Frontal cortex (tissue), 4 donors: Measurements from ENCODE around the gene SLC25A6. TPM values are rescaled to one million over a fixed set of nuclear protein-coding genes. Genes with fewer than 3 reads are reported as not detected.
"Not testable (repeated sequence)": the region's sequence is repeated elsewhere in the genome, so short reads cannot be mapped to it uniquely, and the experiment has no call there.

ENCODE experiments used
- DNase-seq, 2 donors: peaks; one replicate each; pipeline ENCODE4 v3.0.0; 2012; ENCODE audit warnings: low spot score in 2 of 2
- FAIRE-seq: peaks from 2 replicates; lab custom pipeline; 2012; peaks lifted over from hg19 to GRCh38; lab: Jason Lieb, UNC
- total RNA-seq: library from RNA; depleted of rRNA; stranded (reverse); fragments of >200 nt; gene quantifications from one replicate; pipeline ENCODE4 v1.2.3, GENCODE V29; 2014
- donor health status: control.
- donor health status: control.
- donor health status: control.

Gene SLC25A6
- total RNA-seq, 1 donor from 2014 or later = 139 TPM

- DNase-seq = no peak
- FAIRE-seq = no peak
Measured at GRCh38 chrX:1416965-1417760, 25.2 kb upstream of the SLC25A6 start.

GRCh38 chrX:1416327-1416784, 24.4 kb upstream of the SLC25A6 start:
- DNase-seq (no peak), FAIRE-seq (no peak)

DNA sequence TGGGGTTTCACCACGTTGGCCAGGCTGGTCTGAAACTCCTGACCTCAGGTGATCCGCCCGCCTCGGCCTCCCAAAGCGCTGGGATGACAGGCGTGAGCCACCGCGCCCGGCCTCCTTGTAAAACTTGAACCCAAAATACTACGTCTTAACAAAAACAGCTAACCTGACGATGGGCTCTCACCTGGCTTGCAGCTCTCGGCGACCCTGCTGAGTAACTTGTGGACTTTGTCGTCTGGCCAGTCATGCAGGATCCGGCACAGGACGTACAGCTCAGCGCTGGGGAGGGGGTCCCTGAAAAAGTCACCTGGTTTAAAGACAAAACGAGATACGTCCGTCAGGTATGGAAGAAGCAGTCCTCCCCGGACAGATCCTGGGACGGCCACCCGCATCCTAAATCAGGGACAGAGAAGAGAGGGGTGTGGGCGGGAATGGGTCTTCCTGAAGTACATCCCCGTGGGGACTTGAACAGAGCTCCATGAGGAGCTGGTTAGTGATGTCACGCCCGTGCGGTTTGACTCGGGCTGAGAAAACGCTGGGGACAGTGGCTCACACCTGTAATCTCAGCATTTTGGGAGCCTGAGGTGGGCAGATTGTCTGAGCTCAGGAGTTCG, 20.7 kb upstream of the SLC25A6 start:
- DNase-seq = no peak
- FAIRE-seq = no peak

DNA sequence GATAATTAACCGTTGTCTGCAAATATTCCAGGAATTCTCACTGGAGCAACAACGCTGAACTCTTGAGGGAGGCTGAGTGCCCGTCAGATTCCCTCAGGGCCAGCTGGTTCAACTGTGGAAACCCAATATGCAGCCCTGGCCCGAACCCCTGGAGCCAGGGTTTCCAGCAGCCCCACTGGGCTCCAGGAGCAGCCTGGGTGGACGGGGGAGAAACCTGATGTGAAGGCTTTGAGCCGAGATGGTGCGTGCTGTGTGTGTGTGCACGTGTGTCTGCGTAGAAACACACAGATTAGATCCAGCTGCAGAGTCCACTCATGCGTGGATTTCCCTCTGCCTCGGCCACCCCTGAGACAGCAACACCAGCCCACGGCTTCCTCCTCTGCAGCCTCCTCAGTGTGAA, 19.4 kb upstream of the SLC25A6 start:
- FAIRE-seq = no peak
- DNase-seq = no peak

DNA sequence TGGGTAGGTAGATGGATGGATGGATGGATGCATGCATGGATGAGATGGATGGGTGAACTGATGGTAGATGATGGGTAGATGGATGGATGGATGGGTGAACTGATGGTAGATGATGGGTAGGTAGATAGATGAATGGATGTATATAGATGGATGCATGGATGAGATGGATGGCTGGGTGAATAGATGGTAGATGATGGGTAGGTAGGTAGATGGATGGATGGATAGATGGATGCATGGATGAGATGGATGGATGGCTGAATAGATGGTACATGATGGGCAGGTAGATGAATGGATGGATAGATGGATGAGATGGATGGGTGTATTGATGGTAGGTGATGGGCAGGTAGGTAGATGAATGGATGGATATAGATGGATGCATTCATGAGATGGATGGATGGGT, 15.1 kb upstream of the SLC25A6 start:
- FAIRE-seq (no peak), DNase-seq (no peak)

DNA sequence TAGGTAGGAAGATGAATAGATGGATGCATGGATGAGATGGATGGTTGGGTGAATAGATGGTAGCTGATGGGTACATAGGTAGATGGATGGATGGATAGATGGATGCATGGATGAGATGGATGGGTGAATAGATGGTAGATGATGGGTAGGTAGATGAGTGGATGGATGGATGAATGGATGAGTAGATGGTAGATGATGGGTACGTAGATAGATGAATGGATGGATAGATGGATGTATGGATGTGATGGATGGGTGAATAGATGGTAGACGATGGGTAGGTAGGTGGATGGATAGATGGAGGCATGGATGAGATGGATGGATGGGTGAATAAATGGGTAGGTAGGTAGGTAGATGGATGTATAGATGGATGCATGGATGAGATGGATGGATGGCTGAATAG, 13.9 kb upstream of the SLC25A6 start:
- DNase-seq, FAIRE-seq: not testable (repeated sequence)

DNA sequence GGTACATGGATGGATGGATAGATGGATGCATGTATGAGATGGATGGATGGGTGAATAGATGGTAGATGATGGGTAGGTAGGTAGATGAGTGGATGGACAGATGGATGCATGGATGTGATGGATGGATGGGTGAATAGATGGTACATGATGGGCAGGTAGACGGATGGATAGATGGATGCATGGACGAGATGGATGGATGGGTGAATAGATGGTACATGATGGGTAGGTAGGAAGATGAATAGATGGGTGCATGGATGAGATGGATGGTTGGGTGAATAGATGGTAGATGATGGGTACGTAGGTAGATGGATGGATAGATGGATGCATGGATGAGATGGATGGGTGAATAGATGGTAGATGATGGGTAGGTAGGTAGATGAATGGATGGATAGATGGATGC, 12.0 kb upstream of the SLC25A6 start:
- not testable (repeated sequence) for DNase-seq, FAIRE-seq

DNA sequence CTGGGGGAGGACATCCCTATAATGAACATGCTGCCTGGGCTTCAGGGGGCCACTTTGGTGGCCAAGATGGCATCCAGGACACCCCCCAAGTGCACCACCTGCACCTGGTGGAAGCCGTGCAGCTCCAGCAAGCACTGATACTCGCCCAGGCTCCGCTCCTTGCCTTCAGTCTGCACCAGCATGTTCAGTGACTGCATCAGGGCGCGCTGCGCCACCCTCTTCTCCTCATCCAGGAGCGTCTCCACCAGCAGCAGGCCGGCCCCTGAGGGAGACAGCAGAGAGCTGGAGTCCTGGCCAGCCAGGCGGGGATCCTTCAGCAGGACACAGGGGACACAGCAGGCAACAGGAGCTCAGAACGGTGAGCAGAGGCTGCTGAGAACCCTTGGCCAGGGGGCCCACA, 11.3 kb upstream of the SLC25A6 start:
- no peak for FAIRE-seq
- no peak for DNase-seq

GRCh38 chrX:1401611-1402430, 9.9 kb upstream of the SLC25A6 start:
- no peak for DNase-seq
- no peak for FAIRE-seq

DNA sequence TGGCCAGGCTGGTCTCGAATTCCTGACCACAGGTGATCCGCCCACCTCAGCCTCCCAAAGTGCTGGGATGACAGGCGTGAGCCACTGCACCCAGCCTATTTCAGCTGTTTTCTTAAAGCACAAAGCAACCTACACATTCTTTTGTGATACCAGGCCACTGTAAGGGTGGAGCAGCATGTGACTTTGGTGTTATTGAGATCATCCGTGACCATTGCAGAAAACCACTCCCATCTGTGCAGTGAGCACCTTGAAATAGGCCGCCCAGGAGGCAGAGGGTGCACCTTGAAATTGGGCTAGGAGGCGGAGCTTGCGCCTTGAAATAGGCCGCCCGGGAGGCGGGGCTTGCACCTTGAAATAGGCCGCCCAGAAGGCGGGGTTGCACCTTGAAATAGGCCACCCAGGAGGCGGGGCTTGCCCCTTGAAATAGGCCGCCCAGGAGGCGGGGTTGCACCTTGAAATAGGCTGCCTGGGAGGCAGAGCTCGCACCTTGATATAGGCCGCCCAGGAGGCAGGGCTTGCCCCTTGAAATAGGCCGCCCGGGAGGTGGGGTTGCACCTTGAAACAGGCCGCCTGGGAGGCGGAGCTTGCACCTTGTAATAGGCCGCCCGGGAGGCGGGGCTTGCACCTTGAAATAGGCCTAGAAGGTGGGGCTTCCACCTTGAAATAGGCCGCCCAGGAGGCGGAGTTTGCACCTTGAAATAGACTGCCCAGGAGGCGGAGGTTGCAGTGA, 9.0 kb upstream of the SLC25A6 start:
- no peak for FAIRE-seq
- no peak for DNase-seq

- FAIRE-seq (no peak), DNase-seq (no peak)
Measured at GRCh38 chrX:1400049-1400448, 8.1 kb upstream of the SLC25A6 start.

GRCh38 chrX:1398431-1399340, 6.8 kb upstream of the SLC25A6 start:
- DNase-seq = no peak
- no peak for FAIRE-seq

DNA sequence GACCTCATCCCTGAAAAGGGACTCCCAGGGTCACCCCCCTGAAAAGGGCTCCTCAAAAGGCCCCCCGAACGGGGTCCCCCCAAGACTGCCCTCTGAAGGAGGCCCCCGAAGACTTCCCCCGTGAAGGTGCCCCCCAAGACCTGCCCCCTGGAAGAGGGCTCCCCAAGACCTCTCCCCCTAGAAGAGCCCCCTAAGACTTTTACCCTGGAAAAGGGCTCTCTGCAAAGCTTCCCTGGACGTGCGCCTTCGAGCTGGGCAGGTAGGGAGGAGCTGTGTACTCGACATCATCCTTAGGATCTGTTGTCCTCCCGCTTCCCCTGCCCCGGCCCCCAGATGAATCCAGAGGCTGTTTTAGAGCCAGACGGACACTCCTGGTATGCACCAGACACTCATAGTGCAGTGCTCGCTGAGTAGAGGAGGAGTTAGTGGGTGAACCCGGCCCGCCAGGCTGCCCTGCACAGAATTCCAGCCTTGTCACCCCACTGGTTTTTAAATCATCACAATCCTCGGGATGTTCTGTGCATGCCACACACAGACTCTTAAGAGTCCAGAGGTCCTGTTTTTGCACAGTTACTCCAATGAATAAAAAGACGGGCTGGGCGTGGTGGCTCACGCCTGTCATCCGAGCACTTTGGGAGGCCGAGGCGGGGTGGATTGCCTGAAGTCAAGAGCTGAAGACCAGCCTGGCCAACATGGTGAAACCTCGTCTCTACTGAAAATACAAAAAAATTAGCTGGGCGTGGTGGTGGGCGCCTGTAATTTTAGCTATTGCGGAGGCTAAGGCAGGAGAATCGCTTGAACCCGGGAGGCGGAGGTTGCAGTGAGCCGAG, 5.7 kb upstream of the SLC25A6 start:
- no peak for DNase-seq

GRCh38 chrX:1397001-1397400, 5.1 kb upstream of the SLC25A6 start:
- FAIRE-seq = no peak
- no peak for DNase-seq

More for the DNA sequence above, 5.7 kb upstream of the SLC25A6 start:
- no peak for FAIRE-seq

DNA sequence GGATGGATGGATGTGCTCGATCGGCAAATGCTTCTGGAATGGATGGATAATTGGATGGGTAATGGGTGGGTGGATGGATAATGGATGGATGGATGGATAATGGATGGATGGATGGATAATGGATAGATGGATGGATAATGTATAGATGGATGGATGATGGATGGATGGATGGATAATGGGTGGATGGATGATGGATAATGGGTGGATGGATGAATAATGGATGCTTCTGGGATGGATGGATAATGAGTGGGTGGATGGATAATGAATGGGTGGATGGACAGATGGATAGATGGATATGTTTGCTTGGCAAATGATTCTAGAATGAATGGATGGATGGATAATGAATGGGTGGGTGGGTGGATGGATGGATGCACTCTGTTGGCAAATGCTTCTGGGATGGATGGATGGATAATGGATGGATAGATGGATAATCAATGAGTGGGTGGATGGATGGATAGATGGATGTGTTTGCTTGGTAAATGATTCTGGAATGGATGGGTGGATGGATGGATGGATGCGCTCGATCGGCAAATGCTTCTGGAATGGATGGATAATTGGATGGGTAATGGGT, 3.8 kb upstream of the SLC25A6 start:
- no peak for DNase-seq
- FAIRE-seq = no peak

DNA sequence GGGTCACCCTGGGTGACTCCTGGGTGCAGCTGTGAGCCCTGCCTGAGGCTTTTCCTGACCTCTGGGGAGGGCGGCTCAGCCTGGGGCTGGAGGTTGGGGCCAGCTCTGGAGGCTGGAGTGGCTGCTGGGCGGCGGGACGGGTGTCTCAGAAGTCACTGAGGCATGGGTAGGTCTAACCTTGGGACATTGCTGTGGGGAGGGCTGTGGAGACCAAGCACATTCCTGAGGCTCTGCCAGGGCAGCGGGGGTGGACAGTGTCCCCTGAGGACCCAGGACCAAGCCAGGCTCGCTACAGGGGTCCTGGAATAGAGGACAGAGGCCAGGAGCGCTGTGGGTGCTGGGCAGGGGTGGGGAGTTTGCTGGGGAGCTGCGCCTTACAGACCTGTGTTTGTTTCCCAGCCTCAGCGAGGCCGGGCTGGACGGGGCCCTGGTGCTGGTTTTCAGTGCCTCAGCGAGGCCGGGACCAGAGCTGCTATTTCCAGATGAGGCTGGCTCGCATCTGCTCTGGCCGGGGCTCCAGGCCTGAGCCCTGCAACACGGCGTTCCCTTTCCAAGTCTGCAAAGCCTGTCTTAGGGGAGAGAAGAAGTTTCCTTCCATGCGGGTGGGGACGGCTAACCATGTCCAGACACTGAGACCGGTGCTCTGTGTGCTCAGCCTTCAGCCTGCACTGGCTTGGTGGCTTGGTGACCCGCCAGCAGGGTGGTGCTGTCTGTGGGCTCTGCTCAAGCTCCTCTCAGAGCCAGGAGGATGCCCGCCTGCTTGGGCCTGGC, 3.0 kb upstream of the SLC25A6 start:
- DNase-seq = no peak
- FAIRE-seq = no peak
